Central memory CD4-positive, alpha-beta T cell (primary cell): ENCODE data around the gene MR1.

Experiments used
- DNase-seq: peaks from one replicate; pipeline ENCODE4 v3.0.0; 2022
- total RNA-seq, 3 experiments: gene quantifications; one replicate each; lab custom pipeline; 2026; lab: John Stamatoyannopoulos, UW

Gene MR1
- 13.6 to 57.3 (median 28.4) reads per million in 3 experiments for total RNA-seq

DNA sequence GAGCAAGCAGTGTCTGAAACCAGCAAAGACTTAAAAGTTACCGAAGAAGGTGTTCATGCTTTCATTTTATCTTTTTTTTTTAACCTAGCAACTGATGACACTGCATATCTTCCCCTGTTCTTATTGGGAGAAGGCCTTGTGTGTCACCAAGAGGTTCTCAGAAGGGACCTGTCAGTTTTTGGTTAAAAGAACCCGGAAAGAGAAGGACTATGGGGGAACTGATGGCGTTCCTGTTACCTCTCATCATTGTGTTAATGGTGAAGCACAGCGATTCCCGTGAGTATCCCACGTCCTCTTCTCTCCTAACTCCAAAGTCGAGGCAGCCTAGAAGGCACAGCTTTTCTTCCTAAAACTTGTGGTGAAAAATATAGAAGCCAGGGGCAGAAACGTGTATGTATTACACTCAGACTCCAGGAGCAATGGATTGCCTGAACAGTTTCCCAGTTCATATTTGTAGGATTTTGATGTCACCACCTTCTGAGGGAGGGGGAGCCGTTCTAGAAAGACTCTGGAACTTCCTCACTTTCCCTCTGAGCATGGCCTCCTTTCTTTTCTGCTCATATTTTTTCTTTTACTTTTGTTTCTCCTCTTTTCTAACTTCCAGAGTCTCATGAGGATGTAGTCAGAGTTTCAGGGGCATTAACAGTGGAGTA lies at the start of gene MR1:
Gene MR1, plus strand, starts transcription at position 185 of the 653 bp plus-strand sequence. Its CDS starts 25 bp downstream, at position 210.
- peak; percentile 87 for DNase-seq

DNA sequence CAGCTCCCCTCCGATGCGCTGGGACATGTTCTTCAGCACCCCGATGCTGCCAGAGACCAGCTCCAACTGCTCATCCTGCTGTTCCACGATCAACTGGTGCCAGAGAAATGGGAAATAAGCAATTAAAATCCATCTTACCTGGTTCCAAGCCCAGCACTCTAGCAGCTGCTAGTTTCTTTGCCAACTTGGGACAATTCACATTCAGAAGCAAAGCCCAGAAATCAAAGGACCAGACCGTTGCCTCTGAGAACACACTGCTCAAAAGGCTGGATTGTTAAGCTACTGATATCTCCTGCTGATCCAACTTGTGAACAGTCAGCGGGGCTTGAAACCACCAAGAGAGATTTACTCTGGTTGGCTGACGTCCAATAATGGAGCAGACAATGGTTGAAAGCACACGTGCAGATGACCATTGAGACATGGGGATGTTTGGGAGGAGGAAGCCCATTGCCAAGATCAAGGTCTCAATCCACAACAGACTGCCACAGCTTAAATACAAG lies 45.5 kb upstream of the MR1 start:
- no peak for DNase-seq

DNA sequence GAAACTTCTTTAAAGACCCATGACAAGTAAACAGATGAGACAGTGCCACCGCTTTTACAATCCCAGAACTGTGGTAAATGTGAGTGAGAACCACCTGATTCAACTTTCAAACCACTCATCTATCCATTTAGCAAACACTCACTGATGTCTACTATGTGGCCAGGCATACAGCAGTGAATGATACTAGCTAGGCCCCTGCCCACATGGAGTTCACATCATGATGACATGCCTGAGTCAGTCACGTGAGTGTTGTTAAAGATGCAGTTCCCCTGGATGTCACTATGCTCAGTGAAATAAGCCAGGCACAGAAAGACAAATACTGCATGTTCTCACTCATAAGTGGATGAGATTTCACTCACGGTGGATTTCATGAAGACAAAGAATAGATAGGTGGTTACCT lies 39.5 kb upstream of the MR1 start:
- no peak for DNase-seq

DNA sequence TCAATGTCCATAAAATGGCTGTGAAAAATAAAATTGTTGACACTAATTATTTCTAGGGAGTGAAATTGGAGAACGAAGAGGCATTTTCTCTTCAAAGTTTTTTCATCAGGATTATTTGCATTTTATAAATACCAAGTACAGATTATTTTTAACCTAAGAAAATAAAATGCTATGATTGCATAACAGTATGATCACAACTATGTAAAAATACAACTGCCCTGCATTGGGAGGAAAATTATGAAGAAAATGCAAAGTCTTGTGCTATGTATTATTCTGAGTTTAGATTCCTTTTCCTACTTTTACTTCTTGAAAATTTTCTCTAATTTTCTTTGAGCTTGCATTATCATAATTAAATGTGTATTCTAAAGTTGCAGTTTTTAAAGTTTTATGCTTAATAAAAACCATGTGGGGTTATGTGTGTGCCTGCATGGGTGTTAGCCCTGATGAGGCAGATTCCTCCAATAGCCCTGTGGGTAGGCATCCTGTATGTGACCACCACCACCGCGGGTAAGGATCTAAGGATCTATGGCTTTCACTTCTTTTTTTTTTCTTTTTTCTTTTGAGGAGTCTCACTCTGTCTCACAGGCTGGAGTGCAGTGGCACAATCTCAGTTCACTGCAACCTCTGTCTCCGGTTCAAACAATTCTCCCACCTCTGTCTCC lies 35.8 kb upstream of the MR1 start:
- no peak for DNase-seq

DNA sequence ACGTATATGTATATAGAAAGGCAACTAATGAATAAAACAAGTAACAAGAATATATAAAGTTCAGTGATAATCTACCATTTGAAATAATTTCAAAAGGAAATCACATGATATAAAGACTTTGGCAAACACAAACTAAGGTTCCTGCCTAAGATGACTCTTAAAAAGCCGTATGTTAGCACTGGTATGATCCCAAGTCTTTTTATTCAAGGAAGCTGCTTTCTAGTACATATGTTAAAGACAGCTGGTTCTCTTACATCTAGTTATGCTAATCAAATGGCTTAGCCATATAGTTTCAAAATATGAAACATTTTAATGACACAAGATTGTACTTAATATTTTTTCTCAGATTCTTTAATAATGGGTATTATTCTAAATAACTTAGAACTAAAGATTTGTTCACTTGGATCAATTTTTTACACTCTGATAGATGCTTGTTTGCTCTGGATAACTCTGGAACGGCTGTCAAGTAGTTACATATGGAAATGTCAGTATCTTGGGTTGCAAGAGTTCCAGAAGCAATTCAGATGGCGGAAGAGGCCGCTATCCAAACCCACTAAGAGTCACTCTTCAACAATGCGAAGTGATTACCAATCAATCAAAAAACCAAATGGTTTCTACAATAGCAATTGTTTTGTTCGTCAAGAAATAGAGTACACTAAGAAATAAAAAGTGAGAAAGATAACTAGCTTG lies 32.5 kb upstream of the MR1 start:
- no peak for DNase-seq

DNA sequence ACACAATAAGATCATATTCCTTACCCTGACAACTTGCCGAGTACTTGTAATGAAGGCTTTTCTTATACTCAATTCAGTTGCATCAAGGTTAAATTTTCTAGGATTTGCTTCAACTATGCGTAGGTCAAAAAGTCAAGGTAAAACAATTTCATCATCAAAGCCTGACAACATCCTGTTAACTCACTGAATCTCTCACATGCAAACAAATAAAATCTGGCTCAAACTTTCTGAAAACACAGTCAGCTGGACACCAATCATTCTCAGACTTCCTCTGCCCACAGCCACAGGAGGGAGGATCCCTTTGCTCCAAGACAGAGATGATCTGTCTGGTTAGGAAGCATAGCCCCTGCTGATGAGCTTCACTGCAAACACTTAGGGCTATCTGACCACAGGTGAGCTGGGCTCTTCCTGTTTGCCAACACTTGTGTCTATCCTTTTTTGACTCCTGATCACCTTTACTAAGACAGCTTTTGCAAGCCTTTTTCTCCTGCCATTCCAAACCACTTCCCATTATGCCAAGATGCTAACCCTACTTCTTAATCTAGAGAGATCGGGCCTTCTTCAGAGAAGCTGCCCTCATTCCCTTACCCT lies 31.1 kb upstream of the MR1 start:
- DNase-seq: no peak

DNA sequence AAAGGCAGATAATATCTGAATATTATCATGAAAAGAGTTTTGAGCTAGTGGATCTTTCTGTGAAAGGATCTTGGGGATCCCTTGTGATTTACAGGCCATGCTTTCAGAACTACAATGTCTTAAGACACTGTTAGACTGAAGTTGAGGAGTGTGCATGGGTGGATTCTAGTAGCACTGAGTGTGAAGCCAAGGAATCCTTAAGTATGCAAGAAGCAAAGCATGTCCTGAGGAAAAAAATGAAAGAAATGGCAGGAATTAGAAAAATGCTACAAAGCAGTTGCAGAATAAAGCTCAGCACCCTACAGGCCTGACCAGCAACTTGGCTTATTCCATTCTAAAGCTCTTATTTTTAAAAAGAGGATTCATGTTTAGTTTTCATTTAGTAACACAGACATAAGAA lies 23.0 kb upstream of the MR1 start:
- DNase-seq: no peak

DNA sequence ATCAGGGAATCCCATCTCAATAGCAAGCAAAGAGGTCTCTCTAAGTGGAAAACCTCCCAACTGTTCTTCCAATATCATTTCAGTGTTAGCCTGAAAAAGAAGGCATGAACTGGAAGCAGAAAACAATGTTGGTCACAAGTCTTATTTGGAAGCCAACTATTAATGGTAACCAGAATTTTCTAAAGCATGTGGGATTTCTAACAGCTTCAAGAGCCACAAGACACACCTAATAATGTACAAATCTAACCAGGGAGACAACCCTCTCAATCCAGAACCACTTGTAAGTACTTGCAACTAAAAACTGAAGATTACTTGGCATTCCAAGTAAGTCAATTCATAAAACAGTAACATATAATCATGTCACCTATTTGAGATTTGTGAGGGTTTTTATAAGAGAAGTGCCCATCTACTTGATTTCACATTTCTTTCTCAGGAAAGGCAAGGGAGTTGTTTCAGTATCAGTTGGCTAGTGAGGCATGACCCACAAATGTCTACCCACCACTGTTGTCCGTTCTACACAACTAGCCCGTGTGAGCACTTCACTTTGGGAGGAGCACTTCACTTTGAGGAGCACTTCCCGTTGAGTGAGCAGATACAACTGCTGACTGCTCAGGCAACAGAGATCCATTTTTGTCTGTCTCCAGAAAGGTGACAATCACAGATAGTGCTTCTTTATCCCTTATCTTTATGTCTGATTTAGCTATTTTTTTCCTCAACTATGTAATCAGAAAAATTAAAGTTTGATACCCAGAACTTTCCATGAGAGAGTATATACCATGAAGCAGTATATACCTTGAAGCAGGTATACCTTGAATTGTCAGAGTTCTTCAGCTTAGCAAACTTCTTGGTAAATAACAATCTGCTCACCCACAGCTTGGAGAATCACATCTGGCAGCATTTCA lies 22.2 kb upstream of the MR1 start:
- no peak for DNase-seq

DNA sequence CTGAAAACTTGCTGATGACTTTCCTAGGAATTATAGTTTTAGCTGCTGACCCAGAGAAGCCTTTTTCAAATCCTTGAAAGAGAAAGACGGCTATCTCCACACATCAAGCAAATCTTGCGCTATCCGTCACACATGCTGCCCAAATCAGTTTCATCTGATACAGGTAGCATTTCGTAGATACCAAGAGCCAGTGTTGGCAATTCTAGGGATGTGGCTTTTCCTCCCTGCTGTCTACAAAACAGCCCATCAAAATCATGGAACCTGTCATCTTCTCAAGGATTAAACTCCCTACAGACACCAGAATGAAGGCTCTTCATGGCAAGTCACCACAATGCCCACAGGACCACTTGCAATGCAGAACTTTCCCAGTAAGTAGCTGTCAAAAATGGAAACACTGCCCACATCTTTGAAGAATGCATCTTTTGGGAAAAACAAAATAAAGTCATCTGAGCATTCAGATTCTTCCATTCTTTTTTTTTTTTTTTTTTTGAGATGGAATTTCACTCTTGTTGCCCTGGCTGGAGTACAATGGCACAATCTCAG lies 21.5 kb upstream of the MR1 start:
- no peak for DNase-seq

DNA sequence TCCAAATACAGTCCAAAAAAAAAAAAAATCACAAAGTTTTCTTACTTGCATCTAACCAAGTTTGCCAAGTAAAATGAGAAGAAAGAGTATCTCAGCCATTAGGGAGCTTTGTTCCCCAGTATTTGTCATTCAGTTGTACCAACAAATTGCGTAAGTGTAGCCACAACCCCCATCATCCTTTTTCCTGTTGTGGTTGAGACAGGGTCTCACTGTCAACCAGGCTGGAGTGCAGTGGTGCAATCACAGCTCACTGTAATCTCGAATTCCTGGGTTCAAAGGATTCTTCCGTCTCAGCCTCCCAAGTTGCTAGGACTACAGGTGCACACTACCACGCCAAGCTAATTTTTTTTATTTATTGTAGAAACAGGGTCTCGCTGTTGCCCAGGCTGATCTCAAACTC lies 20.6 kb upstream of the MR1 start:
- DNase-seq: peak; percentile 55

DNA sequence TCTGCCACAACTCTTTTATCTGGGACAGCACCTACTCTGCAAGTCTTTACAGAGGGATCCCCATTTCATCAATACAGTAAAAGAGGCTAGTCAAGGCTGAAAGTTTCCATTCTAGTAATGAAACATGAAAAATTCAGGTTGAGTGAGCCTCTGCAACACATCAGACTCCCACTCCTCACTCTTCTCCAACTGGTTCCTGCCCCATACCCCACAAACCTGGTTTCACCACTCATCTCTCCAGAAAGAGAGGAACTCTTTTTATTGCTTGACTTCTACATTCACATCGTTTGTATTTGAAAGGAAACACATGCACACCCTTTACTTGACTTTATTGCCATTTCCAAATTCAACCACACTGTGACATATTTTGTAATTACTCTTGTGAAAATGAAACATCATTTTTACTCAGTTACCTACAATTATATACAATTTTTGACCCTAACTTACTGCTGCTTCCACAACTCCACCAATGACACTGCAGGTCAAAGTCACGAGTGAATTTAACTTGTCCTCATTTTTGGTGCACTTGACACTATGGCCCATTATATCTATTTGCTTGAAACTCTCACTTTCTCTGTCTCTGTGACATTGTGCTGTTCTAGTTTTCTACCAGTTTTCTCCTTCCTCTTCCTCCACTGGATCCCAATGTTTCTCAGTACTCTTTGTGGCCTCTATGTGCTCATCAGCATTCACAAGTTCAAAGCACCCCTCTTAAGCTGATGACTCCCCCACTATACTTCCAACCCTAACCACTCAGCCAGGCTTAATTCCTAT lies 19.1 kb upstream of the MR1 start:
- no peak for DNase-seq

DNA sequence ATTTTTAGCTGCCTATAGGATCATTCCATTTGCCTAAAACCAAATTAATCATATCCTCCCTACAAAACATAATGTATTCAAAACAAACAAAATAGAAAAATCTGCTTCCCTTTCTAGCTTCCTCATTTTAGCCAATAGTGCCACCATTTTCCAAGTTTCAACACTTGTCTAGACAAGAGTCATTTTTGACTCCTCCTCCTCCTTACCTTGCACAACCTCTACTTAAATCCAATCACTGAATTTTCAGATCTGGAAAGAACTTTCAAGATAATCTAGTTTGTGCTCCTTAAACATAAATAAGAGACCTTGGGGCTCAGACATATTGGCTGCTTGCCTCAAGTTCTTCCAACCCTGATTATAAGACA lies 18.6 kb upstream of the MR1 start:
- DNase-seq: no peak

DNA sequence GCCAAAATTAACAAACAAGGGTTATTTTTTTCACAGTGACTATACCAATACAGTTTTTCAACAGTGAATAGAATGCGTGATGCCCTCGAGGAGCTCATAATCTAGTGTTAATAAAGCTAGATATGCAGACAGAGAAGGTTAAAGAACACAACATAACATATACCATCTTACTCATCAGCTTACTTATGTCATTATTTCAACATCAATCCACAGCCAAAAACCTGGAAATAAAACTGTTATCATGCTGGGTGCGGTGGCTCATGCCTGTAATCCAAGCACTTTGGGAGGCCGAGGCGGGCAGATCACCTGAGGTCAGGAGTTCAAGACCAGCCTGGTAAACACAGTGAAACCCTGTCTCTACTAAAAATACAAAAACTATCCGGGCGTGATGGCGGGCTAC lies 17.2 kb upstream of the MR1 start:
- DNase-seq: no peak

DNA sequence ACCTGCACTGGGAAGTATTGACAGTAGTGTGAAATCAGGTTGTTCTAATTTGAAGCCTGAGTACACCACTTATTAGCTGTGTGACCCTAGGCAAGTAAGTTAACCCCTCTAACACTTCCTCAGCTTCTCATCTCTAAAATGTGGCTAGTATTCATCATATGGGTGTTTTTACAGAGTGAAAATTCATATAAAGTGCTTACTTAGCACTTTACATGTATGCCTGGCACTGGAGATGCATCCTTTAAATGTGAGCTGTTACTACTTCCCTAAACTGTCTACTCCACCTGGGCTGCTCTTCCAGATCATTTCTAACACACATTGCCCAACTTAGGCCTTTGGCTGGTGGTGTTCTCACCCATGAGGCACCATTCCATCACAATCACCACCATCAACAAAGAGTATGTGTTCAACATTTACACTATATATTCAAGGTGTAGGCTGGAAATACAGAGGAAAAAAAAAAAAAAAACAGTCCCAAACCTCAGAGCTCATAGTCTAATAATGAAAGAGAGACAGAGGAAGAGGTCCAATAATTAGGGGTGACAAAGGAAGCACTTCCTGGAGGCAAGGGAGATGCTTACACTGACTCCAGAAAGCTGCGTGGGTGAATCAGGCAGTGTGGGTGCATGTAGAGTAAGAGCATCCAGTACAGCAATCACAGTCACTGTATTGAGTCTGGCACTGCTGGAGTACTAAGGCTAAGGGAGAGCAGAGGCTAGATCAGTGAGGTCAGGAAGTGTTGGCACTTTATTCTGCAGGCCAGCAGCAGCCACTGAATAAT lies 14.7 kb upstream of the MR1 start:
- DNase-seq: no peak

DNA sequence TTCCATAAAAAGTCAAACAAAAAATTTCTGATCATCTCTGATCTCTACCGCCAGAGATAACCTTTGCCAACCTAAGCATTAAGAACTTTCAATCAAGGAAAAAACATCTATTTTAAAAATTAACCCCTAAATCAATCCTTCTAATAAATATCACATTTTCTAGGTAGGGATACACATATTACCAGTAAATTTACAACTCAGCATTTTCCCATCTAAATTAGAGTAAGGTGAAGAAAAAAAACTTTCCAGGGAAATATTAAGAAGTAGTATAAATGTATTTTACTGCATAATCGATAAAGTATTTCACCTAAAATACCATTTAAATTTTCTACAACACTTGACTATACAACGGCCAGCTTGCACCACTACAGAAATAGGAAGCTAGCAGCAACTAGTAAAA lies 12.6 kb upstream of the MR1 start:
- no peak for DNase-seq

DNA sequence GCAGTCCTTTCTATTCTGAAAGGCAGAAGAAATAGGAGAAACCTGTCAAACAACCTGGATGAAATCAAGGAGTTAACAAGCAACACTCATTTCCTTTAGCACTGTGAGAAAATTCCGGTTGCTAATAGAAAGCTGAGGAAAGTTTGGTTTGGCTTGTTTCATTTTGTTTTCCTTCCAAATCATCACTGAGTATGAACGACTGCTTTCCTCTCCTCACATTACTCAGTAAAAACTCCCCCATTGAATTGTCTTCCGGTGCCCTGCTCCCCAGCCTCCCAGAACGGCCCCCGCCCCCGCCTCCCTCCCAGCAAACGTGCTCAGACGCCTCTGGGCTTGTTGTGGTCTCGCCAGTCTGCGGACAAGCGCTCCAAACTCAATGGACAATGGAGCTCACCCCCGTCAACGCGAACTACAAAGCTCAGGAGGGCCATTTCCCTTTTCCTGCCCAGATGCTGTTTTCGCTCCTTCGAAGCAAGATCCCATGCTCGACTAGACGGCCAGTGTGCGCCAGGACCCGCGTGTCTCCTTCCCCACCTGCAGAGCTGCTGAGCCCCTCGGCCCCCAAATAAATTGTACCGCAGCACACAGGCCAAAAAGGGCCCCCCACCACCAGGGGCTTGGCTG lies 11.9 kb upstream of the MR1 start:
- DNase-seq: peak; percentile 35

DNA sequence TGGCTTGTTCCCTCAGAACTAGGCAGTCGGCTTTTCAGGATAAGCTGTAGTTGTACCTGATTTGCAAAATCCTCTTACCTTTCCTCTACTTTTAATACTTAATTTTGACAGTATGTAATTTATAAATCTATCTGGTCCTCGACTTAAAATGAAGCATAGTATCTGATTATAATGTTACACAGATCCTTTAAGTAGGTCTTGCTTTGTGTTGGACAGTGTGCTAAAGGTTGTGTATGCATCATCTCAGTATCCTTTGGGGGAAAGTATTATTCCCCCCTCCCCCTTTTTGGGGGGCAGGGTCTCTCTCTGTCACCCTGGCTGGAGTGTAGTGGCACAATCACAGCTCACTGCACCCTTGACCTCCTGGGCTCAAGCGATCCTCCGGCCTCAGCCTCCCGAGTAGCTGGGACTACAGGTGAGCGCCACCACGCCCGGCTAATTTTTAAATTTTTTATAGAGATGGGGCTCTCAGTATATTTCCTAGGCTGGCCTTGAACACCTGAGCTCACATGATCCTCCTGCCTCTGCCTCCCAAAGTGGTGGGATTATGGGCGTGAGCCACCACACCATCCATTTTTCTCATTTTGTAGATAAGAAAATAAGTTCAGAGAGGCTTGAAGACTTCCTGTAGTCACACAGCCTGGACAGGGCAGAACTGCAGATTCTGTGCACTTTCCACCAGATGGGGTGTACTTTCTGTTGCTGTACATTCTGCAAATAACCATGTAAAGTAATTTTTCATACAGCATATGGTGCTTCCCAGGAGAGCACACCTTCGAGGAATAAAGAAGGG lies 10.3 kb upstream of the MR1 start:
- no peak for DNase-seq

DNA sequence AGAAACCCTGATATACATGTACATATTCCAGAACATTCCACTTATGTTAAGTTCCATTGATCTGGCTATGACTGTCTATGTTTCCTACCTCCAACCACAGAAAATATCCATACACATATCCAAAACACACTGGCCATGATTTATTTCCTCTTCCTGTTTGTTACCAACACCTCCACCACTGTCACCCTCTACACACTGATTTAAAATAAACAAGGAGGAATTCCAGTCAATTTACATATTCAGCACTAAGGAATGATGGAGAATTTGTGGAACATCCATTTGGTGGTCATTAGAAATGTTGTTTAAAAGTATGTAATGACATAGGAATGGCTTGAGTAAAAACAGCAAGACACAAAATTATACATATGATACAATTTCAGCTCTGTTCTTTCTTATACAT lies 5.6 kb upstream of the MR1 start:
- DNase-seq: no peak

DNA sequence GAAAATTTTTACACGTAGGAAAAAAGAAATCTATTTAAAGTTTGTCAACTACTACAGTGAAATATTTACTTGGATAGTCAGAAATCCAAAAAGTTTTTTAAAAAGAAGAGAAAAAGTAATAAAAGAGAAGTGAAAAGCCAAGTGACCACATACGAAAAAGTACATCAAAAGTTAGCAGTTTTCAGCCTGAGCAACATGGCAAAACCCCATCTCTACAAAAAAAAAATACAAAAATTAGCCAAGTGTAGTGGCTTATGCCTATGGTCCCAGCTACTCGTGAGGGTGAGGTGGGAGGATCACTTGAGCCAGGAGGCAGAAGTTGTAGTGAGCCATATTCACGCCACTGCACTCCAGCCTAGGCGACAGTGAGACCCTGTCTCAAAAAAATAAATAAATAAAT lies 5.2 kb upstream of the MR1 start:
- no peak for DNase-seq
